SJCRH30 (cell line): Measurements from ENCODE around the gene MOB1B. TPM values are rescaled to one million over a fixed set of nuclear protein-coding genes. Genes with fewer than 3 reads are reported as not detected.
A peak's percentile ranks its signal among the peaks of the same experiment; 100 is the strongest.

Source experiments
- DNase-seq, 2 experiments: peaks; one replicate each; pipeline ENCODE4 v3.0.0-alpha.2; 2015 to 2020
- H3K27ac ChIP-seq: fragments of 250-450 bp; sonication (Bioruptor Pico); 2 replicates; pipeline ENCODE4 v1.5.1; 2020; ENCODE audit warnings: mild to moderate bottlenecking, moderate library complexity
- H3K27me3 ChIP-seq: fragments of 250-450 bp; sonication (Bioruptor Pico); 2 replicates; pipeline ENCODE4 v1.5.1; 2020; ENCODE audit warnings: mild to moderate bottlenecking, moderate library complexity
- H3K36me3 ChIP-seq: fragments of 250-450 bp; sonication (Bioruptor Pico); 2 replicates; pipeline ENCODE4 v1.5.1; 2020; ENCODE audit warnings: mild to moderate bottlenecking, moderate library complexity
- H3K4me1 ChIP-seq: fragments of 250-450 bp; sonication (Bioruptor Pico); 2 replicates; pipeline ENCODE4 v1.5.1; 2020; ENCODE audit warnings: mild to moderate bottlenecking, moderate library complexity
- H3K4me3 ChIP-seq: fragments of 250-450 bp; sonication (Bioruptor Pico); 2 replicates; pipeline ENCODE4 v1.5.1; 2020; ENCODE audit warnings: mild to moderate bottlenecking, moderate library complexity
- H3K9me3 ChIP-seq: fragments of 250-450 bp; sonication (Bioruptor Pico); replicated peaks from 2 replicates; pipeline ENCODE4 v1.5.1; 2020; ENCODE audit warnings: mild to moderate bottlenecking, moderate library complexity
- total RNA-seq: library from RNA; depleted of rRNA; stranded (reverse); fragments of >200 nt; shearing (Covaris generic); gene quantifications from 2 replicates; pipeline ENCODE4 v1.2.3, GENCODE V29; 2014

Gene MOB1B
- total RNA-seq, 1 experiment from 2014 or later: 20.4 TPM

- Histone ChIP-seq H3K9me3 (no peaks in the 10 kb centered on the region), H3K27me3 (no peaks in the 10 kb centered on the region)
These were observed 25.5 kb downstream of the MOB1B start for GRCh38 chr4:70927502-70928137.

DNA sequence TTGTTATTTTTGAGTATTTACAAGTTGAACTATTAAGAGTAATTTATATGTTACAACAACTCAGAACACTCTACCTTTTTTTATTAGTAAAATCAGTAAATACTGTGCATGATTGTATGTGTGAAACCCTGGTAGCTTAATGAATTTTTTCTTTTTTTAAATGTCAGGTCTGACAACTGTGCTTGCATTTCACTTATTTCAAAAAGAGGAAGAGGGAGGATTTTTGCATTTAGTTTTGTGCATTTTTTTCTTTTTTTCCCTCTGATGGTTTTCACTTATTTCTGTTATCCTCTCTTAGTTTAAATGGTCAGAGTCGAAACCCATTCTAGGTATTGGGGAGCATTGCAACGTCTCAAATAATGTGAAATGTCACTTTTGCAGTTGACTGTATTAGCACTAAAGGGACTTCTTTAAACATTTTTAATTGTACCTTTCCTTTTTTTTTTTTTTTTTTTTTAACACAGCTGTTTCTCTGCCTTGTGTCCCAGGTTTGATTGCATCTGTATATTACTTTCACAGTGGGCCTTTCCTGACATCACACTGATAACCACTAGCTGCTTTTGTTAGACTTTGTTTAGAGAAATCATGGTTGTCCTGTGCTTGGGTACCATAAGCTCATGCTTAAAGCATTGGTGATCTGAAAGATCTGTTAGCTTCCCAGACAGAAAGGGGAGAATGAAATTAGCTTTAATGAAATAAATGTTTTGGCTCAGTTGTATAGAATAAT, 28.5 kb downstream of the MOB1B start:
- no peaks in the 10 kb centered on the region for H3K4me1 ChIP-seq
- H3K27ac ChIP-seq: no peak overlapping the region
- no peak overlapping the region for H3K4me3 ChIP-seq
- no peaks in the 10 kb centered on the region for H3K27me3 ChIP-seq
- no peaks in the 10 kb centered on the region for H3K36me3 ChIP-seq
- H3K9me3 ChIP-seq: no peaks in the 10 kb centered on the region
- no peak for DNase-seq

More at GRCh38 chr4:70927502-70928137, 25.5 kb downstream of the MOB1B start:
- H3K36me3 ChIP-seq: no peaks in the 10 kb centered on the region
- H3K4me3 ChIP-seq: no peak overlapping the region
- no peak for DNase-seq
- H3K27ac ChIP-seq: no peak overlapping the region
- peaks cover 10% of the 10 kb centered on the region for H3K4me1 ChIP-seq

GRCh38 chr4:70931347-70931746, 29.2 kb downstream of the MOB1B start:
- H3K27ac ChIP-seq: no peak overlapping the region
- H3K9me3 ChIP-seq: no peaks in the 10 kb centered on the region

GRCh38 chr4:70932984-70933383, 30.8 kb downstream of the MOB1B start:
- no peak for DNase-seq
- H3K9me3 ChIP-seq: no peaks in the 10 kb centered on the region
- H3K27ac ChIP-seq: no peak overlapping the region
- H3K4me3 ChIP-seq: no peak overlapping the region
- no peaks in the 10 kb centered on the region for H3K36me3 ChIP-seq
- H3K4me1 ChIP-seq: no peaks in the 10 kb centered on the region
- H3K27me3 ChIP-seq: no peaks in the 10 kb centered on the region

More at GRCh38 chr4:70931347-70931746, 29.2 kb downstream of the MOB1B start:
- H3K27me3 ChIP-seq: no peaks in the 10 kb centered on the region
- no peaks in the 10 kb centered on the region for H3K36me3 ChIP-seq
- no peak for DNase-seq
- H3K4me3 ChIP-seq: no peak overlapping the region
- no peaks in the 10 kb centered on the region for H3K4me1 ChIP-seq

DNA sequence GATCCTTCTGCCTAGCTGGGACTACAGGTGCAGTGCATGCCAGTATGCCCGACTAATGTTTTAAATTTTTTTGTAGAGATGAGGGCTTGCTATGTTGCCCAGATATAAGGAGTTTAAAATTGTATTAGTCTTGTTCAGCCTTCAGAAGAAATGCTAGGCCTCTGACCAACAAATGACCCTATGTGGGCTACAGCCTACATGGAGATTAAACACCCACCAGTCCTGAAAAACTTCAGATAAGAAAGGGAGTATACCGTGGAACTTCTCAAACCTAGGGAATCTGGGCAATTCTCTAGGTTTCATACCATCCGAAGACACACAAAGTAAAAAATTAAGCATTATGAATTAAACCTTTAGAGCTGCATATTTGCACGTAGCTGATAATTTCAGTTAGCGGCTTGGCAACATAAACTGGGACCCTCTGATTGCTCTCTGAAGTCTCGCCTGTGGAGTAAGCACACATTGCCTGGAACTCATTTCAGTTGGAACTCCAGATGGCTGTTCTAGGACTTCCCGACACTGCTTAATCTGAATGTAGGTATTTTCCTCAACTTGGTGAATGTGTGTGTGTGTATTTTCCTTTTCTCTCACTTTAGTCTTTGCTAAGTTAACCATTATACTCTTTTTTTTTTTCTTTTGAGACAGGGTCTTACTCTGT, 33.0 kb downstream of the MOB1B start:
- no peaks in the 10 kb centered on the region for H3K9me3 ChIP-seq
- no peak overlapping the region for H3K27ac ChIP-seq
- no peaks in the 10 kb centered on the region for H3K27me3 ChIP-seq
- no peaks in the 10 kb centered on the region for H3K4me1 ChIP-seq
- no peak overlapping the region for H3K4me3 ChIP-seq
- no peak for DNase-seq
- no peaks in the 10 kb centered on the region for H3K36me3 ChIP-seq

- no peak for DNase-seq
- Histone ChIP-seq H3K9me3 (no peaks in the 10 kb centered on the region), H3K4me1 (no peaks in the 10 kb centered on the region), H3K36me3 (no peaks in the 10 kb centered on the region), H3K27me3 (no peaks in the 10 kb centered on the region), H3K4me3 (no peak overlapping the region), H3K27ac (no peak overlapping the region)
These were observed 34.1 kb downstream of the MOB1B start for GRCh38 chr4:70936200-70936787.

DNA sequence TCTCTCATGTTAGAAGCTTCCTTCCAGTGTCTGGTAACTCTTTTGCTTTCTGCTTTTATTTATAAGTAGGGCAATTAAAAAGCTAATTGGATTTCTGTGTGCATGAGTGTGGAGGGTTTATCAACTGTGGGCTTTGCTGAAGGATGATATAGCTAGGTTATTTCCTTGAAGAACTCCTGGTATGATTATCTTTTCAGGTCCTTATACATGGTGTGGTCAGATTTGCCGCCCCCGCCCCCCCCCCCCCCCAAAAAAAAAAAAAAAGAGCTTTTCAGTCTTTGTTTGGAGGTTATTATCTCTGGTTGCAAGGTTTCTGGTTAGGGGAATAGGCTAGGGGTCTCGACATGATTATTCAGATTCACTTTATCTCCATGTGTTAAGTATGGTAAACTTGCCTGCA, 35.9 kb downstream of the MOB1B start:
- Histone ChIP-seq H3K27me3 (no peaks in the 10 kb centered on the region), H3K27ac (no peak overlapping the region), H3K9me3 (no peaks in the 10 kb centered on the region), H3K36me3 (no peaks in the 10 kb centered on the region), H3K4me1 (no peaks in the 10 kb centered on the region), H3K4me3 (no peak overlapping the region)
- DNase-seq: no peak

- Histone ChIP-seq H3K4me1 (no peaks in the 10 kb centered on the region), H3K9me3 (no peaks in the 10 kb centered on the region), H3K27me3 (no peaks in the 10 kb centered on the region), H3K27ac (no peak overlapping the region), H3K36me3 (peaks cover 3% of the 10 kb centered on the region), H3K4me3 (no peak overlapping the region)
- DNase-seq: no peak
These were observed 38.0 kb downstream of the MOB1B start for GRCh38 chr4:70940134-70940533.

- Histone ChIP-seq H3K36me3 (peaks cover 3% of the 10 kb centered on the region), H3K27me3 (no peaks in the 10 kb centered on the region), H3K27ac (no peak overlapping the region), H3K4me1 (no peaks in the 10 kb centered on the region), H3K4me3 (no peak overlapping the region), H3K9me3 (no peaks in the 10 kb centered on the region)
- no peak for DNase-seq
These were observed 40.9 kb downstream of the MOB1B start for GRCh38 chr4:70943114-70943513.

DNA sequence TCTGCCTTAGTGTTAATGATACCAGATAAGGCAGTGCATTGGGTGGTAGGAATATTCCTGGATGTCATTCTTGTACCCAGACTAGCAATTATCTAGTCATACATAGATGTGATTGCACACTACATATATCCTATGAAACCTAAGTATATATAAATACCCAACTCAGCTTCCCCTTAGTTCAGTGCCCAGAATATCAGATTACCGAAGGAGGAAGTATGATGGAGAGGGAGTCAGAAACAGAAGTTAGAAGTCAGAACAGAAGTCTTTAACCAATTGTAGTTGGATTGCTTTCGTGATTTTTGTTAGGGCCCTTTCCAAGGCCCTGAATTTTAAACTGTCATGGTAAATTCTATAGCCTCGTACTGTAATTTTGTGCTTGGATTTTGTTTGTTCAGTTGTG, 42.9 kb downstream of the MOB1B start:
- no peaks in the 10 kb centered on the region for H3K4me1 ChIP-seq
- H3K9me3 ChIP-seq: no peaks in the 10 kb centered on the region
- no peaks in the 10 kb centered on the region for H3K27me3 ChIP-seq
- DNase-seq: peak in 1 of 2 experiments; percentile 6
- no peak overlapping the region for H3K27ac ChIP-seq
- peaks cover 3% of the 10 kb centered on the region for H3K36me3 ChIP-seq
- no peak overlapping the region for H3K4me3 ChIP-seq

GRCh38 chr4:70945452-70946055, 43.4 kb downstream of the MOB1B start:
- DNase-seq: no peak
- H3K4me3 ChIP-seq: no peak overlapping the region
- H3K9me3 ChIP-seq: no peaks in the 10 kb centered on the region
- no peaks in the 10 kb centered on the region for H3K27me3 ChIP-seq
- H3K36me3 ChIP-seq: peaks cover 3% of the 10 kb centered on the region
- no peak overlapping the region for H3K27ac ChIP-seq
- no peaks in the 10 kb centered on the region for H3K4me1 ChIP-seq

DNA sequence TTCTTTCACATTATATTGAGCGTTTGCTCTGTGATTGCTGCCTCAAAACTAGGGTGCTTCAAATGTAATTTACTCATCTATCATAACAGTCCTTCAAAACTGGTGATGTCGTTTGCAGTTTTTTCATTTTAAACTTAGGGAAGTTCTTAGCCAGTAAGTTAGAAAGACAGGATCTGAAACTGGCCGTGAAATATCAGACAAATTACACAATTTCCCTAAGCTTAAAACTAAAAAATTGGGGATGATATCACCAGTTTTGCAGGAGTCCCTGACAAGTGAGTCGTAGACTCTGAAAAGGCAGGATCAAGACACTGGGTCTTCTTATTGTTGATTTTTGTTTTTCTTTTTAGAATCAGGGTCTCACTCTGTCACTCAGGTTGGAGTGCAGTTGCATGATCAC, 44.8 kb downstream of the MOB1B start:
- no peak for DNase-seq
- no peaks in the 10 kb centered on the region for H3K9me3 ChIP-seq
- no peaks in the 10 kb centered on the region for H3K27me3 ChIP-seq
- H3K36me3 ChIP-seq: peaks cover 3% of the 10 kb centered on the region
- no peak overlapping the region for H3K4me3 ChIP-seq
- no peak overlapping the region for H3K27ac ChIP-seq
- no peaks in the 10 kb centered on the region for H3K4me1 ChIP-seq

- Histone ChIP-seq H3K36me3 (no peaks in the 10 kb centered on the region; the same call in 1 of the 2 replicates), H3K4me1 (no peaks in the 10 kb centered on the region), H3K27me3 (no peaks in the 10 kb centered on the region), H3K27ac (no peak overlapping the region), H3K4me3 (no peak overlapping the region), H3K9me3 (no peaks in the 10 kb centered on the region)
- DNase-seq: no peak
These were observed 46.6 kb downstream of the MOB1B start for GRCh38 chr4:70948665-70949260.

GRCh38 chr4:70954032-70954431, 51.9 kb downstream of the MOB1B start:
- no peaks in the 10 kb centered on the region for H3K36me3 ChIP-seq
- no peaks in the 10 kb centered on the region for H3K27me3 ChIP-seq
- no peak overlapping the region for H3K4me3 ChIP-seq
- H3K9me3 ChIP-seq: no peaks in the 10 kb centered on the region
- no peak overlapping the region for H3K27ac ChIP-seq
- no peak for DNase-seq
- no peaks in the 10 kb centered on the region for H3K4me1 ChIP-seq
